NCI-H1930 (cell line): ENCODE measurements around the gene ANXA4.
"Not testable (repeated sequence)": the region's sequence is repeated elsewhere in the genome, so short reads cannot be mapped to it uniquely, and the experiment has no call there.

Experiments used
- DNase-seq, 2 experiments: peaks; one replicate each; lab custom pipeline; 2025; lab: John Stamatoyannopoulos, UW

The ANXA4 gene

GRCh38 chr2:69753659-69754363, 11.9 kb downstream of the ANXA4 start:
- DNase-seq = no peak

- DNase-seq = no peak
Observed at GRCh38 chr2:69754633-69755032, 12.7 kb downstream of the ANXA4 start.

- DNase-seq = no peak
Observed at GRCh38 chr2:69755862-69756467, 14.0 kb downstream of the ANXA4 start.

- no peak for DNase-seq
Observed at GRCh38 chr2:69762025-69762424, 20.1 kb downstream of the ANXA4 start.

- no peak for DNase-seq
Observed at GRCh38 chr2:69762513-69763494, 20.9 kb downstream of the ANXA4 start.

GRCh38 chr2:69763831-69764230, 21.9 kb downstream of the ANXA4 start:
- DNase-seq = not testable (repeated sequence)

GRCh38 chr2:69764286-69765095, 22.6 kb downstream of the ANXA4 start:
- DNase-seq = no peak

GRCh38 chr2:69765096-69765380, 23.1 kb downstream of the ANXA4 start:
- DNase-seq = no peak

- DNase-seq = no peak
Observed at GRCh38 chr2:69766014-69766413, 24.1 kb downstream of the ANXA4 start.

- no peak for DNase-seq
Observed at GRCh38 chr2:69767034-69767433, 25.1 kb downstream of the ANXA4 start.

- no peak for DNase-seq
Observed at GRCh38 chr2:69768235-69768634, 26.3 kb downstream of the ANXA4 start.

- no peak for DNase-seq
Observed at GRCh38 chr2:69768789-69769188, 26.9 kb downstream of the ANXA4 start.

- no peak for DNase-seq
Observed at GRCh38 chr2:69769272-69769671, 27.3 kb downstream of the ANXA4 start.

- DNase-seq = no peak
Observed at GRCh38 chr2:69770193-69770702, 28.3 kb downstream of the ANXA4 start.

GRCh38 chr2:69770747-69771146, 28.8 kb downstream of the ANXA4 start:
- DNase-seq = no peak

GRCh38 chr2:69771461-69771860, 29.5 kb downstream of the ANXA4 start:
- DNase-seq = no peak

- no peak for DNase-seq
Observed at GRCh38 chr2:69773206-69773605, 31.3 kb downstream of the ANXA4 start.

- not testable (repeated sequence) for DNase-seq
Observed at GRCh38 chr2:69774258-69774983, 32.5 kb downstream of the ANXA4 start.

- no peak for DNase-seq
Observed at GRCh38 chr2:69774984-69775982, 33.3 kb downstream of the ANXA4 start.
